ENCODE results near the gene TSSC4. TPM values are rescaled to one million over a fixed set of nuclear protein-coding genes. Genes with fewer than 3 reads are reported as not detected.

TSSC4 gene
- total RNA-seq, 2 experiments from 2014 or later, result 40.4 to 50.9 TPM

DNA sequence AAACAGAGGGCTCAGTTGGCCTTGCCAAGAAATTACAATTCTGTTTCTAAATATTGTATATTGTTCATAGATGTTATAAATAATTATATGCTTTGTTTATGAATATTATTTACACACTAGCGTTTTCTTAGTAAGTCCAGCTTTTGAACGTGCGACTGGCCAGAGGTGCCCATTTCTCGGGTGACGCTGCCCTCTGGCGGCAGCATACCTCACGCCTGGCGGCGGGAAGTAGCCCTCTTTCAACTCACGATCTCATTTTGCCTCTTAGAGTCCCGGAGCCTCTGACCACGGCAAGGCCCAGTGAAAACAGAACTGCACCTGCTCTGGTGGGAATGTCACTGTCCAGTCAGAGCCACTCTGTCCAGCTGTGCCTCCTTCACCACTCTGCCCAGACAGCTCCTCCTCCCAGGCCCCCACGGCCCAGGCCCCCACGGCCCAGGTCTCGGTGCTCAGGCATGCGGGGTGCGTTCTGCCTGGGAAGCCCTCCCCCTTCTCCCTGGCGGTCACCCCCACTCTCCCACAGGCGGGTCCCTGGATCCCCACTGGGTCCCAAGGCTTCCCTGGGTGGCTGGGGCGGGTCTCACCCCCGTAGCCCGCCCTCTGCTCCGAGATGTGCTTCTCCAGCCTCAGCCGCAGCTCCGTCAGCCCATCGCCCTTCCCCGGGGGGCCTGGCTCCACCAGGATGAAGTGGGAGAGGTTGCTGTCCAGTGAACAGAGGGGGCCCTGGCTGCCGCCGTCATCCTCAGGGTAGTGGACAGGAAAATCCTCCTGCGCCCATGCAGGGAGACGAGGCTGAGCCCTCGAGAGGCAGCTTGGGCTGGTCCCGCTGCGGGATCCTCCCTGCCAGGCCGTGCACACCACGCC, 19.3 kb downstream of the TSSC4 start:
- intact Hi-C loops (cut with micrococcal nuclease; ENCODE audit: unreplicated experiment), result loop anchor here (1.0 kb wide), 3 partner anchors 20 to 223 kb away; partner anchors contain the start of gene TSSC4
- no peak overlapping the region for H3K4me2 ChIP-seq (ENCODE audit: low read length)
- ChIA-PET POLR2A (interaction anchor here (0.7 kb wide), 2 partner anchors 123 to 578 kb away, joined by 3 to 6 read pairs; no protein-coding TSS in a partner anchor), CTCF (ENCODE audit: unreplicated experiment) (interaction anchor here (4.7 kb wide), 1 partner anchor 114 kb away, joined by 44 read pairs; no protein-coding TSS in a partner anchor)
- H2AFZ ChIP-seq (ENCODE audit: low read length), result no peak overlapping the region
- H3K36me3 ChIP-seq (ENCODE audit: insufficient read depth, low read length), result no peaks in the 10 kb centered on the region
- H3K9me2 ChIP-seq (ENCODE audit: insufficient read depth, low read length), result no peaks in the 10 kb centered on the region
- H3K4me3 ChIP-seq (ENCODE audit: low read depth, low read length, poor library complexity, severe bottlenecking), result no peak overlapping the region
- no peaks in the 10 kb centered on the region for H4K20me1 ChIP-seq (ENCODE audit: insufficient read depth, low read length)
- no peaks in the 10 kb centered on the region for H3K9me3 ChIP-seq (ENCODE audit: low read length)
- TF ChIP-seq EZH2phosphoT487 (IDR thresholded peaks at IDR 0.05; ENCODE audit: borderline replicate concordance, low read depth, low read length), result no peak
- TF ChIP-seq, protein P1, sequence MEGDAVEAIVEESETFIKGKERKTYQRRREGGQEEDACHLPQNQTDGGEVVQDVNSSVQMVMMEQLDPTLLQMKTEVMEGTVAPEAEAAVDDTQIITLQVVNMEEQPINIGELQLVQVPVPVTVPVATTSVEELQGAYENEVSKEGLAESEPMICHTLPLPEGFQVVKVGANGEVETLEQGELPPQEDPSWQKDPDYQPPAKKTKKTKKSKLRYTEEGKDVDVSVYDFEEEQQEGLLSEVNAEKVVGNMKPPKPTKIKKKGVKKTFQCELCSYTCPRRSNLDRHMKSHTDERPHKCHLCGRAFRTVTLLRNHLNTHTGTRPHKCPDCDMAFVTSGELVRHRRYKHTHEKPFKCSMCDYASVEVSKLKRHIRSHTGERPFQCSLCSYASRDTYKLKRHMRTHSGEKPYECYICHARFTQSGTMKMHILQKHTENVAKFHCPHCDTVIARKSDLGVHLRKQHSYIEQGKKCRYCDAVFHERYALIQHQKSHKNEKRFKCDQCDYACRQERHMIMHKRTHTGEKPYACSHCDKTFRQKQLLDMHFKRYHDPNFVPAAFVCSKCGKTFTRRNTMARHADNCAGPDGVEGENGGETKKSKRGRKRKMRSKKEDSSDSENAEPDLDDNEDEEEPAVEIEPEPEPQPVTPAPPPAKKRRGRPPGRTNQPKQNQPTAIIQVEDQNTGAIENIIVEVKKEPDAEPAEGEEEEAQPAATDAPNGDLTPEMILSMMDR (conservative IDR thresholded peaks at IDR 0.05; ENCODE audit: low read length), result peak; percentile 90
- no peaks in the 10 kb centered on the region for H3K79me2 ChIP-seq (ENCODE audit: insufficient read depth, low read depth, low read length)
- H3K27ac ChIP-seq (ENCODE audit: low read depth, low read length, poor library complexity, severe bottlenecking), result no peak overlapping the region
- DNase-seq (ENCODE audit: low spot score), result peak; percentile 79
- H3K4me1 ChIP-seq (ENCODE audit: insufficient read depth, low read length, poor library complexity, severe bottlenecking), result no peaks in the 10 kb centered on the region
- no TSS peak for BruUV-seq (replicated peaks)

DNA sequence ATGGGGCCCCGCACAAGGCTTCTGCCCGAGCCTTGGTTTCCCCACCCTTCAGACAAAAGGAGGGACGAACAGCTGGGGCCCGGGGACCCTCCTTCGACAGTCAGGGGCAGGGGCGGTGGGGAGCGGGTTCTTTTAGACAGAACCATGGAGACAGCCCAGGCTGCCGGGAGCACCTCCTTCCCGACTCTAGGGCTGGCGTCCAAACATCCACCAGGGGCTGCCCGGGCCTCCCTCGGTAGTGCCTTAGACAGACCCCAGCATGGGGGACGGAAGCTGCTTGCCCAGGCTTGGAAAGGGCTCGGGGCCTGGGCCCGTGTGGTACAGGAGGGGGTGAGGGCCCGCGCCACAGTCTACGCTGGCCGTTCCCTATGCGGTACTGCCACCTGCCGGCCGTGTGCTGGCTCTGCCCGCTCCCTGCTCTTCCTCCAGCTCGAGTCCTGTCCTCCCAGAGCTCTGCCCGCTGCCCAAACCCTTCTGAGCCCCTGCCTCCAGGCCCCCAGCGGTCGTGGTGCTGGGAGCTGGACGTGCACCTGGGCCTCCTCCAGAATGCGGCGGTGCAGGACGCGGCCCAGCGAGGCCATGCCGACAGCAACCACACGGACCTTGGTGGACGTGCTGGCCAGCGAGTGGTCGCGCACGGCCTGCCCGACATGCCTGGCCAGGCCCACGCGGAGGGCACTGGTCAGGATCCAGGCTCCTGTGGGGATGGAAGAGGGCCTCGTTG, 20.1 kb downstream of the TSSC4 start:
- Histone ChIP-seq H3K9me2 (ENCODE audit: insufficient read depth, low read length) (no peaks in the 10 kb centered on the region), H3K9me3 (ENCODE audit: low read length) (no peaks in the 10 kb centered on the region), H3K79me2 (ENCODE audit: insufficient read depth, low read depth, low read length) (no peaks in the 10 kb centered on the region), H3K27ac (ENCODE audit: low read depth, low read length, poor library complexity, severe bottlenecking) (no peak overlapping the region), H3K36me3 (ENCODE audit: insufficient read depth, low read length) (no peaks in the 10 kb centered on the region), H3K4me1 (ENCODE audit: insufficient read depth, low read length, poor library complexity, severe bottlenecking) (no peaks in the 10 kb centered on the region), H3K4me3 (ENCODE audit: low read depth, low read length, poor library complexity, severe bottlenecking) (no peak overlapping the region), H3K4me2 (ENCODE audit: low read length) (no peak overlapping the region), H4K20me1 (ENCODE audit: insufficient read depth, low read length) (no peaks in the 10 kb centered on the region), H2AFZ (ENCODE audit: low read length) (no peak overlapping the region)
- BruUV-seq (replicated peaks), result no TSS peak
- CTCF ChIA-PET (ENCODE audit: unreplicated experiment), result interaction anchor here (0.6 to 4.7 kb wide), 4 partner anchors 58 to 482 kb away, joined by 3 to 44 read pairs (median 5); a partner anchor contains a TSS
- intact Hi-C loops (cut with micrococcal nuclease; ENCODE audit: unreplicated experiment), result loop anchor here (1.0 kb wide), 1 partner anchor 20 kb away; the partner anchor contains the start of gene TSSC4
- POLR2A ChIA-PET, result no interaction called here
- TF ChIP-seq, protein P1 (conservative IDR thresholded peaks at IDR 0.05; ENCODE audit: low read length), result peak; percentile 83
- no peak for TF ChIP-seq EZH2phosphoT487 (IDR thresholded peaks at IDR 0.05; ENCODE audit: borderline replicate concordance, low read depth, low read length)
- peak; percentile 77 for DNase-seq (ENCODE audit: low spot score)

Data from OCI-LY7 (cell line).